GM18867 (cell line): Measurements from ENCODE around the gene UGT1A3.
"Not testable (repeated sequence)": the region's sequence is repeated elsewhere in the genome, so short reads cannot be mapped to it uniquely, and the experiment has no call there.

Source experiments
- ATAC-seq: cut with Tn5 transposase; IDR thresholded peaks from one replicate; pipeline ENCODE4 v1.9.1; 2021; ENCODE audit warnings: mild to moderate bottlenecking, moderate library complexity; ENCODE audit not compliant: unreplicated experiment

Gene UGT1A3

DNA sequence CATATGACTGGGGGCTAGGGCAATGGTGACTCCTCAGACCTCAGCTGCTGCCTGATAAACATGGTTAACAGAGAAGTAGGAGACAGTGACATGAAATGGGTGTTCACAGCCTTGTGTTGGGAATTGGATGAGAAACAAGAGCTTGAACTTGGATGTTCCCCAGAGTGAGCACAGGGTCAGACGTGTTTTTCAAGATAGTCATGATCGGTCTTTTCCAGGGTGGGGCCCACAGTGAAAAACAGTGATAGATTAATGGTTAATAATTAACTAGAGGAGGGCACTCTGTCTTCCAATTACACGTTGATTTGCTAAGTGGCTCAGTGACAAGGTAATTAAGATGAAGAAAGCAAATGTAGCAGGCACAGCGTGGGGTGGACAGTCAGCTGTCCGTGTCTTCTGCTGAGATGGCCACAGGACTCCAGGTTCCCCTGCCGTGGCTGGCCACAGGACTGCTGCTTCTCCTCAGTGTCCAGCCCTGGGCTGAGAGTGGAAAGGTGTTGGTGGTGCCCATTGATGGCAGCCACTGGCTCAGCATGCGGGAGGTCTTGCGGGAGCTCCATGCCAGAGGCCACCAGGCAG, at the start of gene UGT1A3:
Gene UGT1A3, plus strand, starts transcription at position 320 of the 579 bp plus-strand sequence. Its CDS starts 85 bp downstream, at position 405.
- no peak for ATAC-seq

DNA sequence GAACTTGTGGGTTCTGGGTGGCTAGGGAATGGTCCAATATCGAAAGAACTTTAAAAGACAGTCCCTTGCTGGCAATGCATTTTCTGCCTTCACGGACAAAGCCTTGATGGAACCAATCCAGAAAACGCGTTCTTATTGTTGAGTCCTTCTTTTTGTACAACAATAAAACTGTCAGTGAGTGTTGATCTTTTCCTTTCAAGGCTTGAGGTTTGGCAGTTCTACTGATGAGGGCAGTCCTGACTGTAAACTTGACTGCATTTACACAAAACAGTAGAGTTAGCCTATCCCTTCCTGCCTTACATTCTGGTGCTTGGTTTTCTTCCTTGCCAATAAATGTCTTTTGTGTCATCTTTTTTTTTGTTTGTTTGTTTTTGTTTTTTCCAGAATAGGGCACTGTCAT, 49.6 kb upstream of the UGT1A3 start:
- ATAC-seq, result no peak

DNA sequence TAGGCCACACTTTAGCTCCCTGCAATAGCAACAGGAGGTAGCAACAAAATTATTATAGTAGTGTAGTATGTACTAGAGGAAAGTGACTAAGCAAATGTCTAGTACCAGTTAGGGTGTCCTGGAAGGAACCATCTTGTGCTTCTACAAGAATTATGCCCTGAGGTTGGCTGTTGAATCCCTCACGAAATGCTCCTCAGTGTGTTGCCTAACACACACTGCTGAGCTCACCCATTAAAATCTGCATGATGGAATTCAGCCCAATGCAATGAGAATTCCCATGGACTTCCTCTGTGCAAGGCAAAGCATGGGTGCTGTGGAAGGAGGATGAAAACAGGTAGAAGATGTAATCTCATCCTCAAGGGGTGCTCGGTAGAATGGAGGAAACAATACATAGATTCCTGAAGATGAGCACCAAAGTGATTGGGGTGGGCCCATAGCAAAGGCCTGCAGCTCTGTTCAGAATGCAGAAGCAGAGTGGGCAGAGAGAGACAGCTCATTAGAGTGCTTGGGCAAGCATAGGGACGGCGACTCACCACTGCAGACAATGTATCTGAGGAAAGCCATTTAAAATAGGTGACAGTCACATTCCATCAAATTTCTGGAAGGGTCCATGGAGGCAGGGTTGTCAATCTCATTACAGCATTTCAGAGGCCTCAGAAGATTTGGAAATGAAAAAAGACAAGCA, 48.3 kb upstream of the UGT1A3 start:
- ATAC-seq, result no peak

DNA sequence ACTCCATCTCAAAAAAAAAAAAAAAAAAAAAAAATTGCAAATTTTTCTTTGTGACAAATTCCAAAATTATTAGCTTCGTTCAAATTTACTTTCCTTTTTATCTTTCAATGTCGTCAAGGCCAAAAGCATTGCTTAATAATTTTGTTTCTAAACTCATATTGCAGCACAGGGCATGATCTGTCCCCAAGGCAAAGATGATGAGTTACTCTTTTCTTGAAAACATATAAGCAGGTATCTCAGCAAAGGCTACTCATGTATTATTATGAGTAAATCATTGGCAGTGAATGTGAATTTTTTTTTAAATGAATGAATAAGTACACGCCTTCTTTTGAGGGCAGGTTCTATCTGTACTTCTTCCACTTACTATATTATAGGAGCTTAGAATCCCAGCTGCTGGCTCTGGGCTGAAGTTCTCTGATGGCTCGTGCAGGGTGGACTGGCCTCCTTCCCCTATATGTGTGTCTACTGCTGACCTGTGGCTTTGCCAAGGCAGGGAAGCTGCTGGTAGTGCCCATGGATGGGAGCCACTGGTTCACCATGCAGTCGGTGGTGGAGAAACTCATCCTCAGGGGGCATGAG, 47.2 kb upstream of the UGT1A3 start, which contains the start of gene UGT1A7:
Gene UGT1A7, plus strand, starts transcription at position 381 of the 579 bp plus-strand sequence. Its CDS starts 37 bp downstream, at position 418.
- ATAC-seq, result no peak

DNA sequence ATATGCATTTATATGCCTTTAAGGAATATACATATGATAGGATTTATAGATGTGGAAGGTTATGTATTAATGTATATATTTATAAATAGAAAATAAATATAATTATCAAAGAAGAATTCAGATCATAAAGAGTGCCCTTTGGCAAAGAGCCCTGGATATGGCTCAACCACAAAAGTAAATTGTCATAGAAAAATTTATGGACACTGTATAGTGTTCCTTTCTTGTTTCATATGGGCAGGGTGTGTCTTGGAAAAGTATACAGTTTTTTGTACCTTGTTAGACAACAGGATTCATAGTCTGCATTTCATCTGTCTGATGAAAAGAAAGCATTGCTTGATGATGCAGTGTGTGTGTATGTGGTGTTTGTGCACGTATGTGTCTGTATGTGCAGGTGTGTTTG, 44.2 kb upstream of the UGT1A3 start:
- no peak for ATAC-seq

DNA sequence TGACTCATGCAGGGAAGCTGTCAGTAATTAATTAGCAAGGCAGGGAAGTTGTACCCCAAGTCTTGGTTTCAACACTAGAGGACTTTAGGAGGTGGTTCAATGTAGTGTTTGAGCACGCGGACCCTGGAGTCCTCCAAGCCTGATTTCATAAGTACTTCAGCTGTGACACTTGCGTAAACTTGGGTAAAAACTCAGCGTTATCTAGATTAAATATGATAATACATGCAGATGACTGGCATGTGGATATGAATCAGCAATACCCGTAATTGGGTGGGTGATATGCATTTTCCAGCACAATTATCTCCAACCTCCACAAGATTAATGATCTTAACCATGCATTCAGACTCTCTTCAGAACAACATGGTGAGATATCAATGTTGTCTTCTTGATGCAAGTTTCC, 41.9 kb upstream of the UGT1A3 start:
- no peak for ATAC-seq

DNA sequence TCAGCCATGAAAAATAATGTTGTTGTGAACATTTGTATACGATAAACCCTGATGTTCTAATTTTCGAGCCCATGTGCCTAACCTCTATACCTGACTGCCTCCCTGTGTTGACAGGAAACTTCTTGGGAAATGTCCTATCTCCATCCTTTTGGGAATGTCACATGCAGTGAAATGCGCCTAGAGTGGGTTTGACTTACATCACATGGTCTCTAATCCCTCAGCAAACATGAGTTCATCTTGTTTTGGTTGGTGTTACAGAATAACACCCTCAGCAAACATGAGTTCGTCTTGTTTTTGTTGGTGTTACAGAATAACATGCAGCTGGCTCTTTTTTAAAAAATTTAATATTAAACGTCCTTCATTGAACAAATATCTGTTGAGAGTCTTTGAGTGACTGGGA, 40.5 kb upstream of the UGT1A3 start:
- no peak for ATAC-seq

DNA sequence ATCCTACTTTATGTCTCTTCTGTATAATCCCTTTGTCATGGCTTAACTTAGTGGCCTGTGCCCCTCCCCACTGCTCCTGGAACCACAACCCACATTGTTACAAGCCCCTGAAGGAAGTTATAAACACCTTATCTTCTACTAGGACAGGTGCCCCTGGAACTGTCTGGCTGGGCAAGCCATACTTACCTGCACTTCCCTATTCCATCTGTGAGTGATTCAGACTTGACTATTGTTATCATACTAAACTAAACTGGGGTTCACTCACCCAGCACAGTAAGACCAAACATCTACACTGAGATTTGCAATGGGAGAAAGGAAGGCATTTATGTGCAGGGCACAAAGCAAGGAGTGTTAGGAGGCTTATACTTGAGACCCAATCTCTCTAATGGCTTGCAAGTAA, 39.8 kb upstream of the UGT1A3 start:
- no peak for ATAC-seq

DNA sequence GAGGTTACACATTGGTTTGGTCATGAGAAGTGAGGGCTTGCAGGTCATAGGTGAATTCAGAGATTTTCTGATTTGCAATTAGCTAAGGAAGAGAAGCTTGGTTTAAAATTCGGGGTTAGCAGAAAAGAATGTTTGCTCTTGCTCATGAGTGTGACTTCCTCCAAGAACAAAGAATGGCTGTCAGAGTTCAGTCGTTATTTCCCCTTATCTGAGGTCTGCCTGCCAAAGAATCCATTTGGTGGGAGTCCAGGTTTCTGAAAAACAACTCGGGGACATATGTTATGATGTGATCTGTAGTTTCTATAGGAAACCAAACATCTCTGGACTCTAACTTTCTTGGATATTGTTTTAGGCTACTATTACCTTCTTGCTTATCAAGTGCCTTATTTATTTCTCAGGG, 39.3 kb upstream of the UGT1A3 start:
- ATAC-seq, result no peak

DNA sequence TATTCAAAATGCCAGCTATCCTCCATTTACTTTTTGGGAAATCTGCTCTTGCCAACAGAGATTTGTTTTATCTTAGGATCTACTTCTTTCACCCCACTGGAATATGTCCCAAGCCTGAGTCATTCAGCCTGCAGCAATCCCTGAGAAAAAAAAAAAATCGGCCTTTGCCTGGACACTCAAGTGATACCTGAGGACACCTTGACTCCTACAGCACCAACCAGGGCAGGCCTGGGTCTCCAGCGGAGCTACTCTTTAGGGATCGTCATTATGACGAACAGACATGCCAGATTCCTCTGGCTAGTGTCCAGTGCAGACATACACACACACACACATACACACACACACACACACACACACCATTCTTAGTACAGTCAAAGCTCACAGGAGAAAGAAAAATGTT, 38.4 kb upstream of the UGT1A3 start:
- ATAC-seq, result no peak

DNA sequence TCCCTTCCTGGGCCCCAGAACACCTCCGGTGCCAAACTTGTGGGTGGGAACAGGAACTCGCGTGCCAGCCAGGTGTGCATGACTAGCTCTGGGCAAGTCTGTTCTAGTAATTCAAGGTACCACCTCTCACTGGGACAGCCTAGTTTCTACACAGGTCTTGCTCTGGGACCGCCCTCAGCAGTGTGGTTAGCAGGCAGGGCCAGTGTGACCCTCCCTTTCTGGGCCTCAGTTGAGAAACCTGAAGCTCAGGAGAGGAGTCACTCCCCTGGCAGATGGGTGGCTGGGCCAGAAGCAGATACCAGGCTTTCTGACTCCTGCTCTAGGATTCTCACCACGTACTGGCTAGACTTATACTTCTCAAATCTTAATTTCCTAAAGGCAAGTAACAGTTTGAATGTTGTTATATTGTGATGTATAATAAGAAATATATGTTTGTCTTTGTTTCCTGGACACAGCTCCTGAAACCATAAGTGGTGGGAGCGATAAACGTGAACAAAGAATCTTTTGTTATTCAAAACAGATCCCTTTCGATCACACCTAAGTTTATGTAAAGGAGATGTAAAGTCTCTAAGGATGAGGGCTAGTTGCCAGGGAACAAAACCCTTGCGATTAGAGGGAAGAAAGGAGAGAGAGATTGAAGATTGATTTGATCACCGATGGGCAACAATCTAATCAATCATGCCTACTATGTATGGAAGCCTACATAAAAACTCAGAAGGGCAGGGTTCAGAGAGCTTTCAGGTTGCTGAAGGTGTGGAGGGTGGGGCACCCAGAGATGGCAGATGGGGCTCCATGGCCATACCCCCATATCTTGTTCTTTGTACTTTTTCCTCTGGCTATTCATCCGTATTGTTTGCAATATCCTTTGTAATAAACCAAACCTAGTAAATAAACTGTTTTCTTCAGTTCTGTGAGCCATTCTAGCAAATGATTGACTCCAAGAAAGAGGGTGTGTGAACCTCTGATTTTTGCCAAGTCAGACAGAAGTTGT, 37.1 kb upstream of the UGT1A3 start:
- no peak for ATAC-seq

DNA sequence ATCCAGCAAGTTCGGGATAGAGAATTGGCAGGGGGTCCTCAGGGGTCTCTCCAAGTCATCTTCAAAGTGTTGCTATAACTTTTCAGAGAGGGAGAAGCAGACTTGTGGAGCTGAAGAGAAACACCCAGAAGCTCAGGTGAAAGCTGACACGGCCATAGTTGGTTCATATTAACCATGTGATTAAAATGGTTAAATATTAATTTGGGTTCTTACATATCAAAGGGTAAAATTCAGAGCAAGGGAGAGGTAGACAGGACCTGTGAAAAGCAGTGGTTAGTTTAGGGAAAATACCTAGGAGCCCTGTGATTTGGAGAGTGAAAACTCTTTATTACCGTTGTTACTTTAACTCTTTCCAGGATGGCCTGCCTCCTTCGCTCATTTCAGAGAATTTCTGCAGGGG, 36.2 kb upstream of the UGT1A3 start, which contains the start of gene UGT1A6:
Gene UGT1A6, plus strand, starts transcription at position 243 of the 400 bp plus-strand sequence. Its CDS starts 115 bp downstream, at position 358.
- no peak for ATAC-seq

DNA sequence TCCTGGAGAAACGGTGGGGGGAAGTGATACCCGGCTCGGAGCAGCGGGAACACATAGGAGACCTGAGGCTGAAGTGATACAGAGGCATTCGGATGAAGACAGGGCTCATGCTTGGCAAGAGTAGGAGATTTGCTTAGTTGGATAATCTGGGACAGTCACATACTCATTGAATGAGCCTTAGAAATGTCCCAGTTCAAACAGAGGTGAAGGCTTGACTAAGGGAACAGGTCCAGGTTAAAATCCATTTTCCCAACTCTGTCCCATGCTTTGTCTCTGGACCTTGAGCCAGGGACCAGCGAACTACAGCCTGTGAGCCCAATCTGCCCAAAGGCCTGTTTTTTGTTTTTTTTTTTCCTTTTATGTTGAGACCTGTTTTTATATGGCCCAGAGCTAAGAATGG, 34.9 kb upstream of the UGT1A3 start:
- no peak for ATAC-seq

DNA sequence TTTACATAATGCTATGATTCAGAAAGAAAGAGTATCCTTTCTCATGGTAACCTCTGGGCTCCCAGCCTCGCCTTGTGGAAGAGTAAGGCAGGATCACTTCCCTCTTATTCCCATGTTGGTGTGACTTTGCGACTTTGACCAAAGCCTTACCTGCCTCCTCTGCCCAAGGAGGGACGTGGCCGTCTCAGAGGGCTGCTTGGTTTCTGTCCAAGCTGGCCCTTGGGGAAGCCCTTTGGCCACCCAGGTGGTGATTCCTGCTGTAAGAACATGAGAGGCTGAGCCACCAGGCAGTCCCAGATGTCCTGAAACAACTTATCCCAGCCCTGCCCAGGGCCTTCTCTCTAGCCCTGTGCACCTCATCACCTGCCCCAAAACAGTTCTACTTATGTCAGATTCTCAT, 30.1 kb upstream of the UGT1A3 start:
- no peak for ATAC-seq

DNA sequence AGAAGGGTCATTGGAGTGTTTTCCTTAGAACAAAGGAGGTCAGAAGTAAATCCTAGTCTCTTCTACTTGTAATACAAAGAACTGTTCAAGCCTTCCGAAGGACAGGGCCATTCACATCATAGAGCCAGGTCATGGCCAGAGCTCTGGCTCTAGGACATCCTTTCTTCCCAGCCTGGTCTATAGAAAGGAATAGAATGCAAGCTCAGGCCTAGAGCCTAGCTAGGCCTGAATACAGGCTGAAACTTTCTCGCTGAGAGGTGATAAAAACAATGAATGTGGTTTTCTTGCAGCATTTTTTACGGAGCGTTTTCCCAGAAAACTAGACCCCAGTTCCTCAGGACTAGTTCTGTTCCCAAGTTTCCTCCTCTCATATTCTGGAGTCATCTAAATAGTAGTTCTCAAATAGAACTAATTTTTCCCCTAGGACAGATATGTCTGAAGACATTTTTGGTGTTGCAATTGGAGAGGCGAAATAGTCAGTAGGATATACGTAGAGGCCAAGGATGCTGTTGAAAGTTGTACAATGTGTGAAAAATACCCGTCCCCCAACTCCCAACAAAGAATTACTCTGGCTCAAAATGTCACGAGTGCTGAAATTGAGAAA, 29.3 kb upstream of the UGT1A3 start:
- ATAC-seq, result no peak

DNA sequence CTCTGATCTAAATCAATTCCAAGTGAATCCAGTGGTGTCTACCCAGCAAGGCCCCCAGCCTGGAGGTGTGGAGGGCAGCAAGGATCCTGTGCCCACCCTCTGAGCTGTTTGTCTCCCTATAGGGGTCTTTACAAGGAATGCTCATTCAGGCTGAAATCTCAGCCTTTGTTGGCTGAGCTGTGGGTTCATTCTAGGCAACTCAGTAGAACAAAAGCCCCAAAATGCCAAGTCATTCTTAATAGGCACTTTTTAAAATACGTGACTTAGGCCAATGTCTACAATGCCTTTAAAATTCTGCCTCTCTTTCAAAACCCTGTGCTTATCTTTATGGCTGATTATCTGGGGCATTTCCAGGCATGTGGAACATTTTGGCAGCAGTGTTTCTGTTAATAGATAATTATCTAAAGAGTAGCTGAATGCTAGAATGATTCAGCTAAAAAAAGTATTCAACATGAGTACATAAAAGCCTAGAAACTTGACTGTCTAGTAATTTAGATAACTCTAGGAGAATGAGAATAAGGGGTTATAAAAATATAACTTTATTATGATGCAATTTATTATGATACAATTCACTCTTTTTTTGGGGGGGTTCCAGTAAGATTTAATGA, 28.7 kb upstream of the UGT1A3 start:
- no peak for ATAC-seq

DNA sequence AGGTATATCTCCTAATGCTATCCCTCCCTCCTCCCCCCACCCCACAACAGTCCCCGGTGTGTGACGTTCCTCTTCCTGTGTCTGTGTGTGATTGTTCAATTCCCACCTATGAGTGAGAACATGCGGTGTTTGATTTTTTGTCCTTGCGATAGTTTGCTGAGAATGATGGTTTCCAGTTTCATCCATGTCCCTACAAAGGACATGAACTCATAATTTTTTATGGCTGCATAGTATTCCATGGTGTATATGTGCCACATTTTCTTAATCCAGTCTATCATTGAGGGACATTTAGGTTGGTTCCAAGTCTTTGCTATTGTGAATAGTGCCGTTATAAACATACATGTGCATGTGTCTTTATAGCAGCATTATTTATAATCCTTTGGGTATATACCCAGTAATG, 28.0 kb upstream of the UGT1A3 start:
- ATAC-seq, result not testable (repeated sequence)

DNA sequence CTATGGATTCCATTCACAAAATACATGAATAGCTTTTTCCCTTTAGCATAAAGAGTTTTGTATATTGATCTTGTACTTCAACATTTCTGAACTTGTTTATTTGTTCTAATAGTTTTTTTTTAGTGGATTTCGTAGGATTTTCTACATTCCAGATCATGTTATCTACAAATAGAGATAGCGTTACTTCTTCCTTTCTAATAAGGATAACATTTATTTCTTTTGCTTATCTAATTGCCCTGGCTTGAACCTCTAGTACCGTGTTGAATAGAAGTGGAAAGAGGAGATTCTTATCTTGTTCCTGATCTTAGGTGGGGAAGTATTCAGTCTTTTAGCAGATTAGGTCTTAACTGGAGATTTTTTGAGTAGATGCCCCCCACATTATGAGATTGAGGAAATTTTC, 26.6 kb upstream of the UGT1A3 start:
- no peak for ATAC-seq

DNA sequence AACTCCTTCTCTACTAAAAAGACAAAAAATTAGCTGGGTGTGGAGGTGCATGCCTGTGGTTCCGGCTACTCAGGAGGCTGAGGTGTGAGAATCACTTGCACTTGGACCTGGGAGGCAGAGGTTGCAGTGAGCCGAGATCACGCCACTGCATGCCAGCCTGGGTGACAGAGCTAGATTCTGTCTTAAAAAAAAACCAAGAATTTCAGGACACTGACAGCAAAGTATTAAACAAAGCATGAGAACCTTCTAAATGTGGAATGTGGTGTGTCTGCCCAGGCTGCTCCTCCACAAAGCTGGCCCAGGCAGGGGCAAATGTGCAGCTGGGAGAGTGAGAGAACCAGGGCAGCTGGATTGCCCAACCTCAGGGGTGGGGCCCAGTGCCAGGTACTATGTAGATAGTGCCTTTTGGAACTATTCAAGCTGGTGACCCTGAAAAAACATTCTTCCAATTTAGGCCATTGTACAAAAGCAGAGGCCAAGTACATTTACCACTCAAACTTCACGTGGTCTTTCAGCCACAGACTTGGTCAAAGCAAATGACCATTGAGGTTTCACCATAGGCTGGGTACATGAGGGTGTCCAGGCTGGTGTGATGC, 22.8 kb upstream of the UGT1A3 start:
- no peak for ATAC-seq

DNA sequence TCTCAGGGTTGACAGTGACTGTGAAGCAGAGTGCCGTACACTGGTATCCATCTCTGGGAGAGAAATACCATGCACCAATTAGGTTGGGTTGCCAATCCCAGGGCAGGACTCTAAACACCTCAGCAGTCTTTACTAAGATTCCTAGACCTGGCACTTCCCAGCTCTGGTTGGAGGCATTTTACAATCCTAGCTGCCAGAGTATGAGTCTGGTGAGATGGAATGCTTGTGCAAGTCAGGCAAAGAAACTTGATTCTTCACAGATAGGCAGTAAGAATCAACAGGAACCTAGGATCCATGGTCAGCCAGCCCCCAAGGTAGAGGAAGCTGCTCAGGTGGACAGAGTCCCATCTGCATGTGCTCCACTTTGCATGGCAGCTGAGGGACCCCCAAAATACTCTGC, 22.1 kb upstream of the UGT1A3 start:
- no peak for ATAC-seq
